Ishikawa (cell line): ENCODE measurements around the gene ATP9B.

Source experiments
- CEBPB ChIP-seq: IDR thresholded peaks from 2 replicates; pipeline ENCODE4 v1.6.1; 2012
- CREB1 ChIP-seq: IDR thresholded peaks from 2 replicates; pipeline ENCODE4 v1.6.1; 2012; ENCODE audit warnings: low read depth
- EGR1 ChIP-seq: IDR thresholded peaks from 2 replicates; pipeline ENCODE4 v1.6.1; 2012
- EP300 ChIP-seq: IDR thresholded peaks from 2 replicates; pipeline ENCODE4 v1.6.1; 2012; ENCODE audit warnings: borderline replicate concordance
- FOXM1 ChIP-seq: IDR thresholded peaks from 2 replicates; pipeline ENCODE4 v1.6.1; 2012; ENCODE audit warnings: low read depth, borderline replicate concordance
- MAX ChIP-seq: IDR thresholded peaks from 2 replicates; pipeline ENCODE4 v1.6.1; 2012
- NFIC ChIP-seq: IDR thresholded peaks from 2 replicates; pipeline ENCODE4 v1.6.1; 2012
- RAD21 ChIP-seq: IDR thresholded peaks from 2 replicates; pipeline ENCODE4 v1.6.1; 2012; ENCODE audit warnings: low read depth
- TAF1 ChIP-seq: IDR thresholded peaks from 2 replicates; pipeline ENCODE4 v1.6.1; 2012; ENCODE audit warnings: low read depth, mild to moderate bottlenecking
- TCF12 ChIP-seq: IDR thresholded peaks from 2 replicates; pipeline ENCODE4 v1.6.1; 2012; ENCODE audit warnings: low read depth
- TEAD4 ChIP-seq: IDR thresholded peaks from 2 replicates; pipeline ENCODE4 v1.6.1; 2012
- USF1 ChIP-seq: IDR thresholded peaks from 2 replicates; pipeline ENCODE4 v1.6.1; 2012
- YY1 ChIP-seq: IDR thresholded peaks from 2 replicates; pipeline ENCODE4 v1.6.1; 2012; ENCODE audit warnings: low read depth

DNA sequence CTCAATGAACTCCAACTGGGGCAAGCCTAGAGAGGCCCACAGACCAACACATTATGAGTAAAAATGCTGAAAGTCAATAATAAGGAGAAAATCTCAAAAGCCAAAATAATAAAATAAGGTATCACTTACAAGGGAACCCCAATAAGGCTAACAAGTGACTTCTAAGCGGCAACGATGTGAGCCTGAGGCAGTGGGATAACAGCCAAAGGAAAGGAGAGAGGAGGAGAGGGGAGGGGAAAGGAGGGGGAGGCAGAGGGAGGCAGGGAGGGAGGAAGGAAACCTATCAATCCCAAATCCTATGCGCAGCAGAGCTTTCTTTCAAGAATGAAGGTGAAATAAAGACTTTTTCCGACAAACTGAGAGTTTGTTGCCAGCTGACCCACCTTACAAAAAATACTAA, 320.5 kb downstream of the ATP9B start:
- TF ChIP-seq EP300 (no peak), TAF1 (no peak), TCF12 (no peak), FOXM1 (no peak), NFIC (no peak), YY1 (no peak), MAX (no peak), EGR1 (no peak), CEBPB (no peak), USF1 (no peak), CREB1 (no peak), TEAD4 (no peak), RAD21 (no peak)
